Neural cell (in vitro differentiated cells): ENCODE measurements around the gene ACTL8. TPM values are rescaled to one million over a fixed set of nuclear protein-coding genes. Genes with fewer than 3 reads are reported as not detected.

Experiments used
- H2AFZ ChIP-seq: fragments of 200-600, 300-800 bp; sonication (generic), shearing (Covaris generic); 2 replicates; pipeline ENCODE4 v1.6.0; 2014; ENCODE audit warnings: low read depth, mild to moderate bottlenecking, antibody characterized with exemption, low read length, moderate library complexity
- H3F3A ChIP-seq: fragments of 200-600 bp; shearing (Covaris generic); 2 replicates; pipeline ENCODE4 v1.6.1; 2016; ENCODE audit warnings: mild to moderate bottlenecking, moderate library complexity, mixed read lengths, antibody characterized with exemption, low read length; ENCODE audit not compliant: insufficient read depth, poor library complexity, severe bottlenecking
- H3K27ac ChIP-seq: fragments of 200-600, 300-800 bp; sonication (generic), shearing (Covaris generic); 2 replicates; pipeline ENCODE4 v1.5.1; 2014; ENCODE audit warnings: mild to moderate bottlenecking, low read length, moderate library complexity
- H3K27me3 ChIP-seq: fragments of 300-800, 200-600 bp; sonication (generic), shearing (Covaris generic); 2 replicates; pipeline ENCODE4 v1.6.0; 2014; ENCODE audit warnings: mild to moderate bottlenecking, low read depth, low read length, moderate library complexity; ENCODE audit not compliant: insufficient read depth
- H3K36me3 ChIP-seq: fragments of 300-800, 200-600 bp; sonication (generic), shearing (Covaris generic); 2 replicates; pipeline ENCODE4 v1.5.1; 2014; ENCODE audit warnings: mild to moderate bottlenecking, antibody characterized with exemption, low read length, moderate library complexity; ENCODE audit not compliant: insufficient read depth
- H3K4me2 ChIP-seq: fragments of 300-800, 200-600 bp; sonication (generic), shearing (Covaris generic); 2 replicates; pipeline ENCODE4 v1.6.0; 2014; ENCODE audit warnings: mild to moderate bottlenecking, low read length
- H3K4me3 ChIP-seq: fragments of 300-800, 200-600 bp; sonication (generic), shearing (Covaris generic); 2 replicates; pipeline ENCODE4 v1.5.1; 2014; ENCODE audit warnings: mild to moderate bottlenecking, low read length, moderate library complexity
- H3K79me2 ChIP-seq: fragments of 200-600 bp; shearing (Covaris generic); replicated peaks from 2 replicates; pipeline ENCODE4 v1.6.0; 2014; ENCODE audit warnings: mild to moderate bottlenecking, low read length, moderate library complexity; ENCODE audit not compliant: insufficient read depth
- H3K9ac ChIP-seq: fragments of 300-800, 200-600 bp; sonication (generic), shearing (Covaris generic); 2 replicates; pipeline ENCODE4 v1.6.1; 2016; ENCODE audit warnings: mild to moderate bottlenecking, low read length, mixed read lengths
- H3K9me2 ChIP-seq: fragments of 200-600 bp; shearing (Covaris generic); 2 replicates; pipeline ENCODE4 v1.6.1; 2016; ENCODE audit warnings: mild to moderate bottlenecking, low read length, mixed read lengths; ENCODE audit not compliant: insufficient read depth
- H3K9me3 ChIP-seq: fragments of 200-600, 300-800 bp; sonication (generic), shearing (Covaris generic); 2 replicates; pipeline ENCODE4 v1.6.1; 2016; ENCODE audit warnings: mild to moderate bottlenecking, mixed run types, low read length, moderate library complexity, mixed read lengths
- H4K20me1 ChIP-seq: fragments of 200-600 bp; shearing (Covaris generic); 2 replicates; pipeline ENCODE4 v1.6.1; 2016; ENCODE audit warnings: mild to moderate bottlenecking, mixed run types; ENCODE audit not compliant: insufficient read depth
- CTCF ChIP-seq: fragments of 450-650 bp; IDR thresholded peaks from 2 replicates; pipeline ENCODE4 v1.5.1; 2014; ENCODE audit warnings: antibody characterized with exemption, mild to moderate bottlenecking, moderate library complexity; ENCODE audit not compliant: poor library complexity, severe bottlenecking
- EP300 ChIP-seq: fragments of 450-650 bp; conservative IDR thresholded peaks from 2 replicates; pipeline ENCODE4 v1.6.1; 2014; ENCODE audit warnings: antibody characterized with exemption, mild to moderate bottlenecking, moderate library complexity; ENCODE audit not compliant: poor library complexity, severe bottlenecking
- EZH2 ChIP-seq: fragments of 200-600, 300-800 bp; shearing (Covaris generic), sonication (generic); IDR thresholded peaks from 2 replicates; pipeline ENCODE4 v1.6.1; 2014; ENCODE audit warnings: antibody characterized with exemption, low read length, borderline replicate concordance, mild to moderate bottlenecking; ENCODE audit not compliant: insufficient read depth, poor library complexity, severe bottlenecking
- MXI1 ChIP-seq: fragments of 450-650 bp; conservative IDR thresholded peaks from 2 replicates; pipeline ENCODE4 v1.6.1; 2014; ENCODE audit warnings: antibody characterized with exemption, mild to moderate bottlenecking; ENCODE audit not compliant: poor library complexity, severe bottlenecking
- POLR2AphosphoS5 ChIP-seq: IDR thresholded peaks from 2 replicates; pipeline ENCODE4 v1.6.1; 2012
- RAD21 ChIP-seq: fragments of 450-650 bp; conservative IDR thresholded peaks from 2 replicates; pipeline ENCODE4 v1.6.1; 2014; ENCODE audit warnings: antibody characterized with exemption, mild to moderate bottlenecking, moderate library complexity
- REST ChIP-seq: IDR thresholded peaks from 2 replicates; pipeline ENCODE4 v1.6.1; 2012; ENCODE audit warnings: borderline replicate concordance
- SMC3 ChIP-seq: fragments of 450-650 bp; conservative IDR thresholded peaks from 2 replicates; pipeline ENCODE4 v1.6.1; 2014; ENCODE audit warnings: antibody characterized with exemption, mild to moderate bottlenecking, moderate library complexity; ENCODE audit not compliant: poor library complexity
- TAF1 ChIP-seq: IDR thresholded peaks from 2 replicates; pipeline ENCODE4 v1.6.1; 2012; ENCODE audit warnings: low read depth
- polyA plus RNA-seq: library from polyadenylated mRNA; depleted of rRNA; stranded (reverse); fragments of >200 nt; gene quantifications from 2 replicates; pipeline ENCODE4 v1.2.3, GENCODE V29; 2014

ACTL8 gene
- polyA plus RNA-seq, 1 donor from 2014 or later, result not detected

- no peak overlapping the region for H2AFZ ChIP-seq
- H3F3A ChIP-seq, result no peaks in the 10 kb centered on the region
- H3K9ac ChIP-seq, result no peak overlapping the region
- H3K4me3 ChIP-seq, result no peak overlapping the region
- H3K9me3 ChIP-seq, result no peaks in the 10 kb centered on the region
- TF ChIP-seq MXI1 (no peak), EZH2 (no peak), EP300 (no peak), SMC3 (no peak), RAD21 (no peak), CTCF (no peak), TAF1 (no peak), REST (no peak), POLR2AphosphoS5 (no peak)
- no peak overlapping the region for H3K27ac ChIP-seq
- H3K79me2 ChIP-seq, result no peaks in the 10 kb centered on the region
- H3K9me2 ChIP-seq, result no peaks in the 10 kb centered on the region
- no peaks in the 10 kb centered on the region for H3K27me3 ChIP-seq
- H3K4me2 ChIP-seq, result no peak overlapping the region
- no peaks in the 10 kb centered on the region for H4K20me1 ChIP-seq
- H3K36me3 ChIP-seq, result no peaks in the 10 kb centered on the region
These were observed 47.0 kb downstream of the ACTL8 start for GRCh38 chr1:17802164-17802563.

- Histone ChIP-seq H3K79me2 (no peaks in the 10 kb centered on the region), H3K4me2 (no peak overlapping the region), H3K36me3 (no peaks in the 10 kb centered on the region), H3K27me3 (no peaks in the 10 kb centered on the region), H3K9me2 (no peaks in the 10 kb centered on the region), H3F3A (no peaks in the 10 kb centered on the region), H4K20me1 (no peaks in the 10 kb centered on the region), H3K9ac (no peak overlapping the region), H3K9me3 (no peaks in the 10 kb centered on the region), H3K4me3 (no peak overlapping the region), H2AFZ (no peak overlapping the region), H3K27ac (no peak overlapping the region)
- no peak for TF ChIP-seq CTCF
- no peak for TF ChIP-seq EP300
- no peak for TF ChIP-seq MXI1
- no peak for TF ChIP-seq POLR2AphosphoS5
- no peak for TF ChIP-seq REST
- no peak for TF ChIP-seq TAF1
These were observed 47.8 kb downstream of the ACTL8 start for GRCh38 chr1:17802945-17803344.
